Epithelial cell of esophagus (primary cell): ENCODE data around the gene IRGC.
A peak's percentile ranks its signal among the peaks of the same experiment; 100 is the strongest.

Source experiments
- DNase-seq: peaks from one replicate; pipeline ENCODE4 v3.0.0; 2010; ENCODE audit warnings: low read depth
- H3K4me3 ChIP-seq: 2 replicates; pipeline ENCODE4 v1.5.1; 2011; ENCODE audit warnings: mild to moderate bottlenecking, low read length, control low read depth
- CTCF ChIP-seq: IDR thresholded peaks from 2 replicates; pipeline ENCODE4 v1.5.1; 2011; ENCODE audit warnings: low read depth, mild to moderate bottlenecking, low read length, control low read depth, inconsistent platforms; ENCODE audit not compliant: insufficient read depth; ENCODE audit errors: missing control alignments

Gene IRGC

GRCh38 chr19:43711751-43712355 lies 4.0 kb upstream of the IRGC start:
- peak; percentile 44 for DNase-seq
- H3K4me3 ChIP-seq: no peak overlapping the region
- no peak for TF ChIP-seq CTCF

- TF ChIP-seq CTCF: no peak
- H3K4me3 ChIP-seq: no peak overlapping the region
- DNase-seq: no peak
These were observed 2.7 kb upstream of the IRGC start for GRCh38 chr19:43713208-43713607.

- H3K4me3 ChIP-seq: no peak overlapping the region
- no peak for DNase-seq
- TF ChIP-seq CTCF: no peak
These were observed 2.9 kb downstream of the IRGC start for GRCh38 chr19:43718627-43719377.

GRCh38 chr19:43719378-43719868 lies 3.5 kb downstream of the IRGC start:
- no peak overlapping the region for H3K4me3 ChIP-seq
- no peak for DNase-seq
- no peak for TF ChIP-seq CTCF

GRCh38 chr19:43719918-43720317 lies 4.0 kb downstream of the IRGC start:
- H3K4me3 ChIP-seq: no peak overlapping the region
- no peak for TF ChIP-seq CTCF
- no peak for DNase-seq

- H3K4me3 ChIP-seq: no peak overlapping the region
- no peak for TF ChIP-seq CTCF
- DNase-seq: peak; percentile 50
These were observed 5.1 kb downstream of the IRGC start for GRCh38 chr19:43720936-43721335.
